ELR (cell line): Measurements from ENCODE around the gene RHOB.

Experiments used
- DNase-seq: peaks from one replicate; pipeline ENCODE4 v3.0.0-alpha.2; 2015; ENCODE audit warnings: low read depth

Gene RHOB

DNA sequence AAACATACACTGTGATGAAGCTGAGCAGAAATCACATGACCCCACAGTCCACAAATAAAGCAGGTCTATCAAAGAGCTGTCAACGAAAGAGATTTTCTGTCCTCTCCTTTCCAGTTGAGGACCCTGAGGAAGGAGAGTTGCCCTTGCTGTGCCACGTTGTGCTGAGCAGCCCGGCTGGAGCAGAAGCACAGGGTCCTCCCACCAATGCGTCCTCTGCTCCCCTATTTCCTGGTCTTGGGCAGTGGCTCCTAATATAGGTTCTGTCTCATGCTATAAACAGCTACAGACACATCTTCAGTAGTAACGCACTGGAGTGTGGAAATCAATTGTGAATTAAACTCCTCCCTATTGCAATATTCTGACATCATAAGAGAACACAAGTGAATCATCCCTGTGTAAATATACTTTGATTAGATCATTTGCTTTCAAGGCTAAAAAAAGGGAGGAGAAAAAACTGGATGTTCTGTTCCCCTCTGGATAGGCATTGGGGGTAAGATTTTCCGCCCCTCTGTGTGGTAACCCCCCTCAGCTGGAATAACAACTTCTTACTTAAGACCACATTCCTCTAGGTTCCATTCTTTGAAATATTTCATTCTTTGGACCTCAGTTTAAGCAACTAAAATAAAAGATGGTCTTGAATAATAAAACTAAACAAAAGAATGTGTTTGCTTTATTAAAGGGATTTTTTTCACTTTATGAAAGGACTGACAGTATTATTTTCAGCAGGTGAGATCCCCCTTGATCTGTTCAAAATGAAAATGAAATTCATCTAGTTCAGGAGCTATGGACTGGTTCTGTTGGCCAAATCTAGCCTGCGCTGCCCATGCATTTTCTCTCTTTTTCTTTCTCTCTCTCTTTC is 8.3 kb upstream of the RHOB start:
- DNase-seq = peak; percentile 80

DNA sequence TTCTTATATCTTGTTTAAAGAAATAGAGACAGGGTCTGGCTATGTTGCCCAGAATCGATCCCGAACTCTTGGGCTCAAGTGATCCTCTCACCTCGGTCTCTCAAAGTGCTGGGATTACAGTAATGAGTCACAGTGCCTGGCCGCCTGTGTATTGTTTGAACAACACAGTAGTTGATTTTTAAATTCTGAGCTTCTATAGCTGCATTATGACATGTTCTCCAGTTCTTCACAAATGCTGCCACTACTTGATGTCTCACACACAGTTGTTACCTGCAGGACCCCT is 7.7 kb upstream of the RHOB start:
- DNase-seq = peak; percentile 53

DNA sequence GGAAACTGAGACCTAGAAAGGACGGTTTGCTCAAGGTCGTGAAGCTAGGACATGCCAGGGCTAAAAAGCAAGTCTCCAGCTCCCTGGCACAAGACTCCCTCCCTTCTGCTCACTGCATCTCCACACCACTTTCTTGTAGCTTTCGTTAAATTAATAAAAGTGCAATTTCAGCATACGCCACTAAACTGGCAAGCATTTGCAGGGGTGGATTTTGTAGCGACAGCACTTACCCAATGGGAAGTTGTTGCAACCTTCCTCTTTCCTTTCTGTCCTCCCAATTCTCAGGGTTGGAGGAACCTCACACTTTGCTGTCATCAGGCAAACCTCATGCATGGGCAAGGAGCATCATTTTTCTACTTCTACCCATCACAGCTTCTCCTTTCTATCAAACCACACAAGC is 7.4 kb upstream of the RHOB start:
- DNase-seq = no peak

DNA sequence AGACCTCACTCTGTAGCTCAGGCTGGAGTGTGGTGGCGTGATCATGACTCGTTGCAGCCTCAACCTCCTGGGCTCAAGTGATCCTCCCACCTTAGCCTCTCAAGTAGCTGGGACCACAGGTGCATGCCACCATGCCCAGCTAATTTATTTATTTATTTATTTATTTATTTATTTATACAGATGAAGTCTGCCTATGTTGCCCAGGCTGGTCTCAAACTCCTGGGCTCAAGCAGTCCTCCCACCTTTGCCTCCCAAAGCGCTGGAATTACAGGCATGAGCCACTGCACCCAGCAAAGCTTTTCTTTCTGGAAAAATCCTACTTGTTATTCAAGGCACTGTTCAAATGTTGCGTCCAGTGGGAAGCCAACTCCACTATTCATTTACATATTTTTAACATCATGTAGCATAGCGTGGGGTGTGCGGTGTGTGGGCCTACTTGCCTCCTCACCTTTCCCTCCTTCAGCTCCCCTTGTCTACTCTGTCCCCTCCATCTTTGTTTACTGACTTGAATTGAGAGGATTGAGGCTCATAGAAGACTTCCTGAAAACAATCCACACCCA is 6.8 kb upstream of the RHOB start:
- no peak for DNase-seq

DNA sequence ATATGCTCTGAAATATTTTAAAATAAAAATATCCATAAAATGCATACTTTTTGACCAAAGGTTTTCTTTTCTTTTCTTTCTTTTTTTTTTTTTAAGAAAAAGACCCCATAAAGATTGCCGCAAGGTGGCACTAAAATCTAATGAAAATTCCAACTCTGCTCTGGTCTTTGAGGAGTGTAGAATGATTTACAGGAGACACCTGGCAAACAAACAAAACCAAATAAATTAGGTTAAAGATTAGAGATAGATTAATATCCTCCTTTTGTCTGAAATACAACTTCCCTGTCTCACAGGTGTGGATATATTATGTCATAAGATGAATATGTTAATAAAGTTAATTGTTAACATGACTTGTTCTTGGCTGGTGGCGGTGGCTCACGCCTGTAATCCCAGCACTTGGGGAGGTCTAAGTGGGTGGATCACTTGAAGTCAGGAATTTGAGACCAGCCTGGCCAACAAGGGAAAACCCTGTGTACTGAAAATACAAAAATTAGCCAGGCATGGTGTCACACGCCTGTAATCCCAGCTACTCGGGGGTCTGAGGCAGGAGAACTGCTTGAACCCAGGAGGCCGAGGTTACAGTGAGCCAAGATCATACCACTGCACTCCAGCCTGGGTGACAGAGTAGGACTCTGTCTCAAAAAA is 3.5 kb upstream of the RHOB start:
- peak; percentile 68 for DNase-seq

DNA sequence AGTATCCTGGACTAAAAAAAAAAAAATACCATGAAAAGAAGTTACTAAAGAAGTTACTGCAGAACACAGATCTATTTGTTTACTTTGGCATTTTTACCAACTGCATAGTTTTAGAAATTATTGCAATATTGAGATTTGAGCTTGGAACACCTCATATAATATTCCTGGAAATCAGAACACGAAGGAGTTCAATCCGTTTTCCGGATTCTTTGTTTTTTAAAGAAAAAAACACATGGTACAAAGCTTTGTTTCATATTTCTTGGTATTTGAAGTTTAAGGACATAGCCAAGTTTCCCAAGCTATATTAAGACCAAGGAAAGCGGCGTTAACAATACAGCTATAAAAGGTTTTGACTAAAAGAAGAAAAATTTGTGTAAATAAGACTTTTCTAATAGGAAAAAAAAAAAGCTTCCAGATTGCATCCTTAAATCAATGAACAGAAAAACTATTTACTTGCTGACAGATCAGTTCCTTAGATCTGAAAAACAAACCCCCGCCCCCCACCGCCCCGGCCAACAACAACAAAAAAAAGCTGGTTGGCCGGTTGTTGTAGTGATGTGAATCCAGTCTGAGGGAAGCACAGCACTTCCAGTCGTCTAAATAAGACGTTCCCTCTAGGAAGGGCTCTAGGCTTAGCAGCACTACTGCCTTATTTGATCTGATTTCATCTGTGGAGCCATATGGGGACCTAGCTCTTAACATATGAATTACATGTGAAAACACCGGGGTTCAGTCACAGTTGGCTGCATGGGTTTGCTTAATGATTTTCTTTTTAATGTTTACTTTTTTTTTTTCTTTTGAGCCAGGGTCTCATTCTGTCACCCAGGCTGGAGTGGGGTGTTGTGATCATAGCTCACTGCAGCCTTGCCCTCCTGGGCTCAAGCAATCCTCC is 2.5 kb upstream of the RHOB start:
- DNase-seq = peak; percentile 26

DNA sequence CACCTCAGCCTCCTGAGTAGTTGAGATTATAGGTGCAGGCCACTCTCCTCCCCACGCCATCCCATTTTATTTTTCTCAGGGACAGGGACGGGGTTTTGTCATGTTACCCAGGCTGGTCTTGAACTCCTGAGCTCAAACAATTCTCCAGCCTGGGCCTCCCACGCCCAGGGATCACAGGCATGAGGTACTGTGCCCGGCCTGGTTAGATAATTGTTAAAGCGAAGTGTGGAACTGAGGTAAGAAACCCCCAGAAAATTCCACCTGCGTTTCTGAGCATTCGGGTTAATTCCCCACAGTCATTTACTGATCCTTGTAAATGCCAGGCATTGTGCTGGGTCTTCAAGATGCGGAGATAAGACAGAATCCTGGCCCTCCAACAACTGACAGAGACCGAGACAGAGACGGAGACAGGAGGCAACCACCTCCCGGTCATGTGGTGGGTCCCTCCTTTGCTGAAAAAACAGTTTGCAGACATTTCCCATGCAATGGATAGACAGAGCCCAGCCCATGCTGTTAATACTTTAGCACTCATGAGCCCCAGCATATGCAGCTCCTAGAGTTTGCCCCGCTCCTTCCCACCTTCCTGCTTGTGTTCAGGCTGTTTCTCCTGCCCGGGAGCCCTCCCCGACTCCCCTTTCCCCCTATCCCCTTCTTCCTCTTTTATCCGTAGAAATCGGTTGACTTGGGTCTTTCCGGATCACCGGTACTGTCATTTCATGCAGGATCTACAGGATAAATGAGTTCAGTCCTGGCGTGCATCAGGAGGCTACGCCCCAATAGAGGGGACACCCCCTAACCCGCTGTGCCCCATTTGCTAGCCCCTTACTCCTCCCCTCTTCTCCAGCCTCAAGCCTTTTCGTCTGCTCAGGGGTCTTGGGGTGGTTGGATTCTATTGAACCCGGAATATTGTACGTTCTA is 1.6 kb upstream of the RHOB start:
- no peak for DNase-seq

DNA sequence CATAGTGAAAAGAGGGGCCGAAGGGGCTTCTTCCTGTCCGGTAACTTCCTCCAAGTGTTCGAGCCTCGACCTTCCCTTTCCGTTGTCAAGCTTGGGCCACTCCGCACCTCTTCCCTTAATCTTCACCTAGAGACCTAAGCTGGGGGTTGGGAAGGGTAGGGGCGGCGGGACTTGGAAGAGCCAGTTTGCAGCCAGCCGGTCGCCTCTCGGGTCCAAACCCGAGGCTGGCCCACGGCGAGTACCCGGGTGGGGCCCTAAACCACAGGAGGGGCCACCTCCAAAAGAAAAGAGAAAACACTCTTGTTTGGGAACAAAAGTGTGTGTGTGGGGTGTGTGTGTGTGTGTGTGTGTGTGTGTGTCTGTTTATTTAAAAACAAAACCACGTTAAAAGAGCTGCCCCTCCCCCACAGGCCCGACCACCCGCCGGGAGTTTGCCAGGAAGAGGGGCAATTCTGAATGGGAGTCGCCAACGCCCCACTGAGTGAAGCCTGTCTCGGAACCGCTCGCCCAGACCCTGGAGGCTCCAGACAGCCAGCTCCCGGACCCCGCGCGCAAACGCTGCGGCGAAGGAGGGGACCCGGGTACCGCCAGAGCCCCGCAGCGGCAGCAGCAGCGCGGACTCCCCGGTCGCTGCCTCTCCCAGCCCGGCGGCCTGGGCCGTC is 488 bp upstream of the RHOB start:
- DNase-seq = no peak

DNA sequence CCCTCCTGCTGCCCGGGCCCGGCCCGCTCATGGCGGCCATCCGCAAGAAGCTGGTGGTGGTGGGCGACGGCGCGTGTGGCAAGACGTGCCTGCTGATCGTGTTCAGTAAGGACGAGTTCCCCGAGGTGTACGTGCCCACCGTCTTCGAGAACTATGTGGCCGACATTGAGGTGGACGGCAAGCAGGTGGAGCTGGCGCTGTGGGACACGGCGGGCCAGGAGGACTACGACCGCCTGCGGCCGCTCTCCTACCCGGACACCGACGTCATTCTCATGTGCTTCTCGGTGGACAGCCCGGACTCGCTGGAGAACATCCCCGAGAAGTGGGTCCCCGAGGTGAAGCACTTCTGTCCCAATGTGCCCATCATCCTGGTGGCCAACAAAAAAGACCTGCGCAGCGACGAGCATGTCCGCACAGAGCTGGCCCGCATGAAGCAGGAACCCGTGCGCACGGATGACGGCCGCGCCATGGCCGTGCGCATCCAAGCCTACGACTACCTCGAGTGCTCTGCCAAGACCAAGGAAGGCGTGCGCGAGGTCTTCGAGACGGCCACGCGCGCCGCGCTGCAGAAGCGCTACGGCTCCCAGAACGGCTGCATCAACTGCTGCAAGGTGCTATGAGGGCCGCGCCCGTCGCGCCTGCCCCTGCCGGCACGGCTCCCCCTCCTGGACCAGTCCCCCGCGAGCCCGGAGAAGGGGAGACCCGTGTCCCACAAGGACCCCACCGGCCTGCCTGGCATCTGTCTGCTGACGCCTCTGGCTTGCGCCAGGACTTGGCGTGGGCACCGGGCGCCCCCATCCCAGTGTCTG is 767 bp downstream of the RHOB start:
- peak; percentile 70 for DNase-seq

DNA sequence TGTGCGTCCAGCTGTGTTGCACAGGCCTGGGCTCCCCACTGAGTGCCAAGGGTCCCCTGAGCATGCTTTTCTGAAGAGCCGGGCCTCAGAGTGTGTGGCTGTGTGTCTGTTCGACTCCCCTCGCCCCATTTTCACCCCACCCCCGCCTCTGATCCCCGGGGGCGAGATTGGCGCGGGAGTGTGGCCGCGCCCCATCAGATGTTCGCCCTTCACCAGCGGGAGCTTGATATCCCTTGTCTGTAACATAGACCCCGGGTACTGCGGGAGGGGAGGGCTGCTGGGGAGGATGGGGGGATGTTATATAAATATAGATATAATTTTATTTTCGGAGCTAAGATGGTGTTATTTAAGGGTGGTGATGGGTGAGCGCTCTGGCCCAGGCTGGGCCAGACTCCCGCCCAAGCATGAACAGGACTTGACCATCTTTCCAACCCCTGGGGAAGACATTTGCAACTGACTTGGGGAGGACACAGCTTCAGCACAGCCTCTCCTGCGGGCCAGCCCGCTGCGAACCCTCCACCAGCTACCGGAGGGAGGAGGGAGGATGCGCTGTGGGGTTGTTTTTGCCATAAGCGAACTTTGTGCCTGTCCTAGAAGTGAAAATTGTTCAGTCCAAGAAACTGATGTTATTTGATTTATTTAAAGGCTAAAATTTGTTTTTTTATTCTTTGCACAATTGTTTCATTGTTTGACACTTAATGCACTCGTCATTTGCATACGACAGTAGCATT is 1.5 kb downstream of the RHOB start:
- peak; percentile 45 for DNase-seq

DNA sequence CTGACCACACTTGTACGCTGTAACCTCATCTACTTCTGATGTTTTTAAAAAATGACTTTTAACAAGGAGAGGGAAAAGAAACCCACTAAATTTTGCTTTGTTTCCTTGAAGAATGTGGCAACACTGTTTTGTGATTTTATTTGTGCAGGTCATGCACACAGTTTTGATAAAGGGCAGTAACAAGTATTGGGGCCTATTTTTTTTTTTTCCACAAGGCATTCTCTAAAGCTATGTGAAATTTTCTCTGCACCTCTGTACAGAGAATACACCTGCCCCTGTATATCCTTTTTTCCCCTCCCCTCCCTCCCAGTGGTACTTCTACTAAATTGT is 2.1 kb downstream of the RHOB start:
- no peak for DNase-seq

DNA sequence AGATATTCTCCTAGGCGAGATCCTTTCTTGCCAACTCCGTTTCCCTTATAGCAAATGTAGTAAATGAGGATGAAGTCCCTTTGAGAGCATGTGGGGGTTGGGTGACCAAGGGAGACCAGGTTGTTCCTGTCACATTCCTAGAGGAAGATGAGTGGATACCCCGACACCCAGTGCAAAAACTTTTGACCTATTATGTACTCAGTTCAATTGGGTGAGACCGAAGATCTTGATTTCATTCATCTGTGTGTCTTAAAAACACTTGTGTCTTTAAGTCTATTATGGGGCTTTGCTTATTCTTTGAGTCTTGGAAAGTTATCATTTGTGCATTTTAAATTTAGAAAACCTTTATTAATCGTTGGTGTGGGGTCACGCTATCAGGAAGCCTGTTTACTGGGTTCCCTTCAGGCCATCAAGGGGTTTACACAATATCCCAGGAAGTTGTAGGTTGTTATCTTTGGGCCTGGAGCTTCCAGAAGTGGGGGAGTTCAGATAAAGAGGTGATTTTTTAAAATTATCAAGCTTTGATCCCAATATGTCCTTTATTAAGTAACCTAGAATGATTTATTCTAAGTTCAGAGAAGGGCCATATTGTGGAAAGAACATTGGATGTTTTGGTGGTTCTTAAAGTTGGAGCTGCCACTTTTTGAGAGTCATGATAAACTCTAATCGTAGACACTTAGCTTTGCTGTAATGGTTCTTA is 2.8 kb downstream of the RHOB start:
- peak; percentile 39 for DNase-seq

DNA sequence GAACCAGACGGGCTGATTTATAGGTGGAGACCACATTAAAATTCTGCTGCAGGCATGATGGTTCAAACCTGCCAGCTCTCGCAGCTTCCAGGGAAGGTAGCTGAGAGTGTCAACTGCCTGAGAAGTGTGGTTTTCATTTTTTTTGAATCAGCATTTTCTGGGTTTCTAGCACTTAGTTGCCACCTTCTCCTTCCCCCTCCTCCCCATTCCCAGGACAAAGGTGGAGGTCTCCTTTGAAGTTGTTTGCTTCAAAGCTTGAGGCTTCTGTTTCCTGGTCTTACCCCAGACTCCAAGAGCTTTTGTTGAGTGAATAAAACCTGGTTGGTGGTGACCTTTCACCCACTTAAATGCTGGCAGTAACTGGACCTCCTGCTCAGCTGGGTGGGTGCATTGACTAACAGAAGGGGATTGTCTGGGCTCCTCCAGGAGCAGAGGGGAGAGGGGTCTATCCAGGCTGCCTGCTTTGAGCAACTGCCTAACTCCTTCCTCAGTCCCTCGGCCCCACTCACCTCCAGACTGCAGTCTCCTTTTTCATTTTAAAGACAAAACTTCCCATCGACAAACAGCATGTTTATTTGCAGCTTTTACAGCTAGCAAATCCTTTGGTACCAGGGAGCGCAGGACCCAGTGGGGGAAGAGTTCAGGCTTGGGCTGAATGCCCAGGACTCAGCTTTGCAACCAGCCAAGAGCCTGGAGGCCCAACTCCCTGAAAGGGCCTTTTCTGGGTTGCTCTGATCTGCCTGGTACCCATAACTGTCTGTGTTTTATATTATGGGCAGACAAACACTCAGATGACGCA is 3.5 kb downstream of the RHOB start:
- DNase-seq = peak; percentile 56

DNA sequence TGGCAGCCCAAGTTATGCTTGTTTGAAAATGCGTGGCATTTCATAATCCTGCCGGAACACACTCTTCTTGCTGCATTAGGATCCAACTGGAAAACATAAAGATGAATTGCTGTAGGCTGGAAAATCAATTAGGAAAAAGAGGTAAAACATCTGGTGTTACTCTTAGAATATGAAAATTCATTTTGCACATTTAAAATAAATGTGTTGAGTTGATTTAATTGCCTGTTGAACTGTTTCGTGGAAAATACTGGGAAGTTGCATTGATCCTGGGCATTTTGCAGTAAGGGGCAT is 4.1 kb downstream of the RHOB start:
- no peak for DNase-seq

DNA sequence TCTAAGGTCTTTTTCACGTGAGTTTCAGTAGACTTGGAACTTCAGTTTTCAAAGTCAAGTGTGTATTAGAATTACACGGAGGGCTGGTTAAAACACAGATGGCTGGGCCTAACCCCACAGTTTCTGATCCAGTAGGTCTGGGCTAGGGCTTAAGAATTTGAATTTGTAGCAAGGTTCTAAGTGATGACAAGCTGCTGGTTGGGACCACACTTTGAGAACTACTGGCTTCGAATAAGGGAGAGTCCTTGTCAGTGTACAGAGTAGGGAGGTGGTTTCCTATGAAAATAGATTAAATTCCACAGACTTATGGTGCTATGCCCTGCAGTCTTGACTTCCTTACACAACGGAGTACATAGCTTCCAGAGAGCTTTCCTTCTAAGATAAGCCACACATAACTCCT is 4.5 kb downstream of the RHOB start:
- no peak for DNase-seq

DNA sequence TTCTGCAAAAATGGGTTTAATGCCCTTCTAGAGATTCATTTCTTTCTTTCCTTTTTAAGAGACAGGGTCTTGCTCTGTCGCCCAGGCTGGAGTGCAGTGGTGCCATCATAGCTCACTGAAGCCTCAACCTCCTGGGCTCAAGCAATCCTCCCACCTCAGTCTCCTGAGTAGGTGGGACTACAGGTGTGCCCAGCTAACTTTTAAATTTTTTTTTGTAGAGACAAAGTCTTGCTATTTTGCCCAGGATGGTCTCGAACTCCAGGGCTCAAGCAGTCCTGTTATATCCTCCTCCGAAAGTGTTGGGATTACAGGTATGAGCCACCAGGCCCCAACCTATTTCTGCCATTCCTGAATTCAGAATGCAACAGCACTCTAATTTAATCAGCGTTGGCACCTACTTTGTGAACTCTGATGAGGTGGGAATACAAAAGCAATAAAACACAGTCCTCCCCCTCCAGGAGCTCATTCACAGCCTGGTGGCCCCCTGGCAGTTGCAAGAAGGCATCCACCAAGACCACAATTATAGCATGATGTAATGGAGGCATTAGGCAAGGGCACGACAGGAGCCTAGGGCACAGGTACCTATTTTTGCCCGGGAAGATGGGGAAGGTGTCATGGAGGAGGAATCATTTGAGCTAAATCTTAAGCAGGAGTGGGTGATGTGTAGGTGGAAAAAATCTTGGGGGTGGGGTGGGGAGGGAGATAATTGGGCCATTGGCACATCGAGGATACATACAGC is 5.1 kb downstream of the RHOB start:
- DNase-seq = no peak

DNA sequence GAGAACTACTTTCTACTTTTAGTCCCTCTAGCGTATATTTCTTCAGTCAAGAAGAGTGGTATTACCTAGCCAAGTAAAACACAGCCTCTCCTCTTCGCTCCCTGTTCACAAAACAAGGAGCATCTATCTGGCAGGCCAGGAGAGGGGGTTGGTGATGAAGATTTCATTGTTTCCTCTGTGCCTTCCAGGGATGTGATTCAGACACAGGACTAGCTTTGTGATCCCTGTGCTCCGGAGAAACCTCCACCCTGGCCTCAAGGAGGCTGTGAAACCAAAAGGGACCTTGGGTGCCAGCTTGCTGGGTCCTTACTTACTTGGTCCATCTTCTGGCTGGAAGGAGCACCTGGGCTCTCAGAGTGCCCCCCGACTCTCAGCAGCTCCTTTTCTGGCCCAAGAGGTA is 5.7 kb downstream of the RHOB start:
- peak; percentile 33 for DNase-seq

DNA sequence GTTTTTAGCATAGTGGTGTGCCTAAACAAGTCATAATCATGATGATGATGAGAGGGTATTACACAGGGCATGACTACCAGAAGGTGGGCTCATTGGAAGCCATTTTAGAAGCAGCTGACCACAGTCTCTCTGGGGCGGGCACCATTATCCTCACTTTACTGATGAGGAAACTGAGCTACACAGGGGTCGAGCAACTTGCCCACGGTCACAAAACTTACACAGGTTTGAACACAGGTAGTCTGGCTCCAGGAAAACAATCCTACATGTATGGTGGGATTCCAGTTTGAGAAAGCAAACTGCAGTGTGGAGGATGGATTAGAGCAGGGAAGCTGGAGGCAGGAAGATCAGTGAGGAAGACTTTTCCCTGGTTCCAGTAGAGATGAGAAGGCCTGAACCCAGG is 6.2 kb downstream of the RHOB start:
- no peak for DNase-seq
